Stimulated activated CD4-positive, alpha-beta T cell treated with anti-CD3 and anti-CD28 coated beads, Interleukin-15, amount 100 ng/mL, for 48 hours (primary cell): ENCODE data around the gene PATJ.
"Not testable (repeated sequence)": the region's sequence is repeated elsewhere in the genome, so short reads cannot be mapped to it uniquely, and the experiment has no call there.

Experiments
- DNase-seq, 2 donors: peaks; one replicate each; pipeline ENCODE4 v3.0.0-alpha.2; 2020; ENCODE audit warnings: low read depth in 2 of 2

The PATJ gene

GRCh38 chr1:61748566-61748965, 6.3 kb downstream of the PATJ start:
- DNase-seq: no peak

GRCh38 chr1:61749574-61749973, 7.3 kb downstream of the PATJ start:
- no peak for DNase-seq

- no peak for DNase-seq
Measured at GRCh38 chr1:61752921-61753389, 10.7 kb downstream of the PATJ start.

DNA sequence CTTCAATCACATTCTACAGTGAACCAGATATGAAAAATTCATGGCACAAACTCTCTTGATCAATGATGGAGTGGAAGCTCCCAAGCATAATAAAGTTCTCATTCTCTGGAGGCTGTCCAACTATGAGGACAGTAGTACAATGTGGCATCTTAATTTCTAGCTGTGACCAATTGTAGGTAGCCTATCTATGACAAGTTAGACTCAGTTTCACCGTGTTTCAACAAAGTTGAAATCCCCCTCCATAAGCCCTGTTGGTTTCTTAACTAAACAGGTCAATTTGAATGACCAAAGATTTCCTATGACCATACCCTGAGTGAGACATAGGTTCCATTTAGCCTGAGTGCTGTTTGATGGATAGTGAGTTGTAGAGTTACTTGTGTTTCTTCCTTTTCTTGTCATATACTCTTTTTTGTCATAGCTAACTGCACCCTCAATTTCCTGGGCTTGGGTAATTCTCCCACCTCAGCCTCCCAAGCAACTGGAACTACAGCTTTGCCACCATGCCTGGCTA, 11.8 kb downstream of the PATJ start:
- no peak for DNase-seq

GRCh38 chr1:61754545-61754944, 12.3 kb downstream of the PATJ start:
- DNase-seq: no peak

- no peak for DNase-seq
Measured at GRCh38 chr1:61756773-61757172, 14.5 kb downstream of the PATJ start.

GRCh38 chr1:61757950-61758349, 15.7 kb downstream of the PATJ start:
- DNase-seq: no peak

DNA sequence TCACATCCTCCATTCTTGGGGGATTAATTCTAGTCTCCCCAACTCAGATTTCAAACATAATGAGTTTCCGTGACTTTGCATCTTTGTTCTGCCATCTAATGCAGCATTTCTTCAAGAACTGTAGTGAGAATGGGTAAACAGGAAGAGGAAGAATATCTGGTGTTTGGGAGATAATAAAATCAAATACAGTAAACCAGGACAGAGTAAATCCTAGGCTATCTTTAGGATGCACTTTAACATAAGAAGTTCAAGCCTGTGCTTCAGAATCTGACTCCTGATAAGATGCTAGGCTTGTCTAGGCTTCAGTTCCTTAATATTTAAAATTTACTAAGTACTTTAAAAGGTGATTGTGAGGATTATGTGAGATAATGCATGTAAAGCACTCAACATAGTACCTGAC, 27.9 kb downstream of the PATJ start:
- no peak for DNase-seq

DNA sequence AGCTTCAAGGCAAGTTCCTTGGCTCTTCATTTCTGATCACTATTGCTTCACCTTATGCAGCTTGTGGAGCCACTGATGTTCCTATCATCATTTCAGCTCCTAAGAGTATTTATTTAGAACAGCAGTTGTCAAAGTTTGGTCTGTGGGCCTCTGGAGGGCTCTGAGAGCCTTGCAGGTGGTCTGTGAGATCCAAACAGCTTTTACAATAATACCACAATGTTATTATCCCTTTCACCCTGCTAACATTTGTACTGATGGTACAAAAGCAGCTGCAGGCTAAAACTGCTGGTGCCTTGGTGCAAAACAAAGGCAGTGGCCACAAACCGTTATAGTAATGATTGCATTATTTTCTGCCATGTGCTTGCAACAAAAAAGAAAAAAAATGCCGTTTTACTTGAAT, 33.8 kb downstream of the PATJ start:
- no peak for DNase-seq

GRCh38 chr1:61779231-61779630, 37.0 kb downstream of the PATJ start:
- DNase-seq: no peak

- no peak for DNase-seq
Measured at GRCh38 chr1:61781151-61781550, 38.9 kb downstream of the PATJ start.

DNA sequence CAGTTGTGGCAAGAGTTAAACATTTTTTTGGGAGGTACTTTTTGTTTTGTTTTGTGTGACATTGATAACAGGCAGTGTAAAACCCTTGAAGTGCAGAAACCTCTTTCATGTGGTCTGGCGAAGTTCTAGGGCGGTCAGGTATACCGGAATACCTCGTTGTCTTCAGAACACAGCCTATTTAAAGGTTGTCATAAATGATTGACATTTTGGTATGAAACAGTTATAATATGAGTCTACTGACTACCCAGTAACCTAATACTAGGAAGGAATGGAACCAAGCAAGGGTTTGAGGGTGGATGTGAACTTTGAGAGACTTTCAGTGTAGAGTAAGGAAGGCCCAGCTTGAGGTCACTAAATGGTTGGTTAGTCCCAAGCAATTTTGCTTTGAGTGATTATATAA, 40.5 kb downstream of the PATJ start:
- peak; percentile 33 to 44 for DNase-seq

DNA sequence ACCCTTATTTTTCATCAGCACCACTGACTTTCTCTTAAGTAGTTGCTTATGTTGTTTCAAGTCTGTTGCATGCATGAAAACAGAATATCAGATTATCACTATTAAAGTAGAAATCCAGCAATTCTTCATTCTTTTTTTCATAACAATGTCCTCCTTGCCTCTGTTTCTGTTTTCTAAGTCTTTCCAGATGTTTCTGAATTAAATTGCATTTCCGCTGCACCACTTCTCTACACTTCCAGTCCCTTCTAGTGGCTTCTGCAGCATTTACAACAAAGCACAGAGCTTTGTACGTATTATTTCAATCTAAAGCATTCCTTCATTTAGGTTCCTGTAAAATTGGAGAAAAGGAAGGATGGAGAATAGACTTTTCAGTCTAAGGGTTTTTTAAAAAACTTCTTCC, 42.4 kb downstream of the PATJ start:
- DNase-seq: no peak

DNA sequence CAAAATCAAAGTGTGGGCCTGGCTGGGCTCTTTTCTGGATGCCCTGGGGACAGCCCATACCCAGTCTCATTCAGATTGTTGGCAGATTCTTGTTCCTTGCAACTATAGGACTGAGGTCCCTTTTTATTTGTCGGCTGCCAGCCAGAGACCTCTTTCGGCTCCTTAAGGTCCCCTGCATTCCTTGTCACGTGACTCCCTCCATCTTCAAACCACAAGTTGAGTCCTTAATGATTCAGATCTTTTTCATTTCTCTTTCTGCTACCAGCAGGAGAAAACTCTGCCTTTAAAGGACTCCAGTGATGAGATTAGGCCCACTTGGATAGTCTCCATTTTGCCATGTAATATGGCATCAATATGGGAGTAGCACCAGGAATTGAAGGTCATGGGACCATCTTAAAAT, 48.6 kb downstream of the PATJ start:
- no peak for DNase-seq

DNA sequence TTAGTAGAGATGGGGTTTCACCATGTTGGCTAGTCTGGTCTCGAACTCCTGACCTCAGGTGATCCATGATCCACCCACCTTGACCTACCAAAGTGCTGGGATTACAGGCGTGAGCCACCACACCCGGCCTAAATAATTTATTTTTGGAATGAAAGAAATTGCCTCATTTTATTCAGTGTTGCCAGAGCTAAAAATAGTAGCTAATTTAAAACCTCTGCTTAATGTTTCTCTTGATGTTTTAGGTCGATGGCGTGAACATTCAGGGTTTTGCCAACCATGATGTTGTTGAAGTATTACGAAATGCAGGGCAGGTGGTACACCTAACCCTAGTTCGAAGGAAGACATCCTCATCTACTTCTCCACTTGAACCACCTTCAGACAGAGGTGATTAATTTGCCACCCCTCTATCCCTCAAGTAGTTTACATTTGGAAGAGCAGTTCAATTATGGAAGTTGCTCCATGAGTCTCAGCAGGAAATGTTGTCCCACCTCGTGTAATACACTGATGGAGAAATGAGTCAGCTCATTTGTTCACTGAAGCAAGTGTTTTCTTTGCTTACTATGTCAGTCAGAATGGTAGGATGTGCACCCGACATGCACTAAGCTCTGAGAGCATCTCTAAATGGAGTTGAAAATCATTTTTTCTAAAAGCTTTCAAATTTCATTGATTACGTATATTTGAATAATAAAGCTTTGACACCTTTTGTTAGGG, 54.9 kb downstream of the PATJ start:
- DNase-seq: no peak

GRCh38 chr1:61801047-61801446, 58.8 kb downstream of the PATJ start:
- not testable (repeated sequence) for DNase-seq

DNA sequence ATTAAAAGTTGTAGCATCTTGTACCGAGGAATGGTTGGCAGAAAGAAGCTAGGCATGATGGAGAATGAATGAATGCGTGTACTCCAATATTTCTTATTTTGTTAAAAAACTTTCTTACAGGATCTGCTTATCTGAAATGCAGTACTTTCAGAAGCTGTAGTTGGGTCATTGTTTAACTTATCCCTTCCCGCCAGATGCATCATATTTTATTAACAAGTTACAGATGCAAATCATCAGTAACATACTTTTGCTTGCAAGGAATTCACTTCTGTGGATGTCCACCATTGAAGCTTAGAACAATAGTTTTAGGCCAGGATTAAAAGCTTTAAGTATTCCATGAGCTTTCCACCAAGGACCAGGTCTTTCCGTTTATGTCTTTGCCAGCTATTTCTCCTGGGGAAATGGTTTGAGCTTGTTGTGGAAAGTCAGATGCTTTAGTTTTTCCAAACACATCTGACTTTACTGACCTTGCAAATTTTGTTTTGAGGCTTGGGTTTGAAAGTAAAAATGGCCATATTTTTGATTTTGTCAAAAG, 65.4 kb downstream of the PATJ start:
- no peak for DNase-seq

GRCh38 chr1:61808321-61808720, 66.0 kb downstream of the PATJ start:
- DNase-seq: no peak

- DNase-seq: no peak
Measured at GRCh38 chr1:61808968-61809367, 66.7 kb downstream of the PATJ start.

DNA sequence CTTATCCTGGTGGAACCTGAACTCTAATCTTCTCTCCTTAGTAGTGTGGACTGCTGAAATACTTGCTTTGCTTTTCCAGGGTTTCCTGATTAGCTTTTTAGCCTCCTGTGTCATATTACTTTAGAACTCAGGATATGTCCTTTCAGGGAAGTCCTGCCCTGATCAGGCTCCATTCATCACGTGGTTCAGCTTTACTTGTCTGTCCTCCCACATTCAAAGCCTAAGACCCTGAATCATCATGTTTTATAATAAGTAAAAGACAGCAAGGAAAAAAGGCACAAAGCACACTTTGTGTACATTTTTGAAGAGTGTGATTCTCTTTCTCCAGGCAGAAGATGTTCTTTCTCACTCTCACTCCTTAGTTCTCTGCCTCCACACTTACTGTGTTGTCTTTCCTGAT, 70.6 kb downstream of the PATJ start:
- DNase-seq: no peak

DNA sequence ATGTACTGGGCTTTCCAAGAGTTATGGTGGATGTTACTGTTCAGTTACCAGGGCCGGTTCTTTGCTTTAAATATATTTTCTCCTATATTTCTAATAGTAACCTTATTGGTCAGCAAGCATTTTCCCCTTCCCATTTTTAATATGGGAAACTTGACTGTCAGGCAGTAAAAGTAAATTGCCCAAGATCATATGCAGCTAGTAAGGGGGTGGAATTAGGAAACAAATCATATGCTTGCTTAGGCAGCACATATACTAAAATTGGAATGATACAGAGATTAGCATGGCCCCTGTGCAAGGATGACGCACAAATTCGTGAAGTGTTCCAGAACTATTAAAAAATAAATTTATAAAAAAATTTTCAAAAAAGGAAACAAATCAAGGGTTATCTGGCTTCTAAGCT, 73.9 kb downstream of the PATJ start:
- DNase-seq: no peak

DNA sequence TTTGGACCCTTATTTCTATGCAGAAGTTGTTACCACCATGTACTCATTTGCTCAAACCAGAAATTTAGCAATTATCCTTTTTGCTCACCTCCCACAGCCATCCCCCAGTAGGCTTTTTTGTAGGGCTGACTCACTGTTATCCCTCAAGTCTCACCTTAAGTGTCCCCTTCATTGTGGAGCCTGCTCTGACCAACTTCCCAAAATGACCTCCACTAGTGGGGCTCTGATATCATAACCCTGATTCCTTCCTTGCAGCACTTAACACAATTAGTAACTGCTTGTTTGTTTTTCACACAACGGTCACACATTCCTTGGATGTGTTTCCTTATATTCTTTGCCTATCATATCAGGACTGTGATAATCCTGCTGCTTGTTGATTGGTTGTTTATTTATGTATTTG, 76.7 kb downstream of the PATJ start:
- no peak for DNase-seq

GRCh38 chr1:61819421-61819820, 77.1 kb downstream of the PATJ start:
- DNase-seq: no peak

DNA sequence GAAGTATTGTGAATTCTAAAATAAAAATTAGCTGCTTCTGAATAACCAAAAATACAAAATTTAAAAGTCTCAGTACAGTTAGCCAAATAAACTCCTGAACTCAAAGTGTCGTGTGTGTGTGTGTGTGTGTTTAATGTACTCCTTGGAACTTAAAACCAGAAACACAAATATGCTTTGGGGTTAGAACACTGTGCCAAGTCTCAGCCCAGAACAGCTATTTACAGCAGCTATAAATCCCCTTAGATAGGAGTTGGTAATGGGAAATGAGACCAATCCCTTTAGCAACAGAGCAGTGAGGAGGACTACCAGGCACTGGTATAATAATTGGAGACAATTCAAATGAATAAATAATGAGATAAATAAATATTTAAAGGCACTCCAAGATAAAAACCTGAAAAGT, 83.1 kb downstream of the PATJ start:
- no peak for DNase-seq
